Measurements from ENCODE around the gene GNAS.

DNA sequence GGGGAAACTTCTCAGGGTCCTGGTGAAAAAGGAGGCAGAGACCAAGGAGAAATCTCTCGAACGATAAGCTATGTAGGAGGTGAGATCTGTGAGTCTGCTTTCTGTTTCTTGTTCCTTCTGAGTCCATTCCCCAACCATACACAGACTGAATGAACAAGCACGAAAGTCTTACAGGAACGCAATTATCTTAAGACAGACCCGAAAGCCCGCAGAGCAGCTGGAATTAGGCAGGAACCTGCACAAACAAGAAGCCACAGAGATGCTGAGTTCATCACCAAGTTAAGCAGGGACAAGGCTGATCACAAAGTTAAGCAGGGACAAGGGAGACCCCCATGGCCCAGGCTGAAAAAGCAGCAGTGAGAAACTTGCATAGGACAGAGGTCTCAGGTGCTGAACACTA lies 107.1 kb downstream of the GNAS start:
- TF ChIP-seq, protein P1, sequence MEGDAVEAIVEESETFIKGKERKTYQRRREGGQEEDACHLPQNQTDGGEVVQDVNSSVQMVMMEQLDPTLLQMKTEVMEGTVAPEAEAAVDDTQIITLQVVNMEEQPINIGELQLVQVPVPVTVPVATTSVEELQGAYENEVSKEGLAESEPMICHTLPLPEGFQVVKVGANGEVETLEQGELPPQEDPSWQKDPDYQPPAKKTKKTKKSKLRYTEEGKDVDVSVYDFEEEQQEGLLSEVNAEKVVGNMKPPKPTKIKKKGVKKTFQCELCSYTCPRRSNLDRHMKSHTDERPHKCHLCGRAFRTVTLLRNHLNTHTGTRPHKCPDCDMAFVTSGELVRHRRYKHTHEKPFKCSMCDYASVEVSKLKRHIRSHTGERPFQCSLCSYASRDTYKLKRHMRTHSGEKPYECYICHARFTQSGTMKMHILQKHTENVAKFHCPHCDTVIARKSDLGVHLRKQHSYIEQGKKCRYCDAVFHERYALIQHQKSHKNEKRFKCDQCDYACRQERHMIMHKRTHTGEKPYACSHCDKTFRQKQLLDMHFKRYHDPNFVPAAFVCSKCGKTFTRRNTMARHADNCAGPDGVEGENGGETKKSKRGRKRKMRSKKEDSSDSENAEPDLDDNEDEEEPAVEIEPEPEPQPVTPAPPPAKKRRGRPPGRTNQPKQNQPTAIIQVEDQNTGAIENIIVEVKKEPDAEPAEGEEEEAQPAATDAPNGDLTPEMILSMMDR (conservative IDR thresholded peaks at IDR 0.05): no peak
- no peak for TF ChIP-seq ZFX (IDR thresholded peaks at IDR 0.05)

Measured in C4-2B (cell line).